Bronchial epithelial cell (primary cell): ENCODE data around the gene UNC93B1. TPM values are rescaled to one million over a fixed set of nuclear protein-coding genes. Genes with fewer than 3 reads are reported as not detected.

ENCODE experiments used
- total RNA-seq: library from RNA; depleted of rRNA; stranded (reverse); fragments of >200 nt; gene quantifications from 2 replicates; pipeline ENCODE4 v1.2.1, GENCODE V29; 2014

Gene UNC93B1
- total RNA-seq, 1 donor from 2014 or later, result 56.3 TPM

Other genes starting within 250 kb of the UNC93B1 start
- 4.6 and 6.1 TPM in 2 replicates for gene ALDH3B1, start 6.2 kb upstream of the UNC93B1 start, total RNA-seq
- 84.0 and 127 TPM in 2 replicates for gene NDUFS8, start 26.6 kb upstream of the UNC93B1 start, total RNA-seq
- gene TCIRG1, start 34.9 kb upstream of the UNC93B1 start, total RNA-seq, result 29.1 and 30.5 TPM in 2 replicates
- gene CHKA, start 117.3 kb upstream of the UNC93B1 start, total RNA-seq, result 4.7 and 7.4 TPM in 2 replicates
- gene KMT5B, start 209.2 kb upstream of the UNC93B1 start, total RNA-seq, result 35.8 and 44.8 TPM in 2 replicates